HepG2 (cell line): ENCODE results near the gene FBXO2.

Source experiments
- EZH2 ChIP-seq: conservative IDR thresholded peaks from 2 replicates; pipeline ENCODE4 v1.6.1; 2012; ENCODE audit warnings: mild to moderate bottlenecking, low read depth, low read length, moderate library complexity
- FOXK2 ChIP-seq: fragments of 450-650 bp; IDR thresholded peaks from 2 replicates; pipeline ENCODE4 v1.6.1; 2016
- JUND ChIP-seq: sonication (generic); formaldehyde crosslinking; IDR thresholded peaks from 2 replicates; pipeline ENCODE4 v1.8.0; 2022; ENCODE audit warnings: mild to moderate bottlenecking, missing genetic modification reagents
- TCF7L2 ChIP-seq: IDR thresholded peaks from 2 replicates; pipeline ENCODE4 v1.6.1; 2011; ENCODE audit warnings: mild to moderate bottlenecking, low read depth, low read length, moderate library complexity
- ZNF274 ChIP-seq: sonication (generic); formaldehyde crosslinking; IDR thresholded peaks from 2 replicates; pipeline ENCODE4 v1.5.1; 2020; ENCODE audit warnings: mild to moderate bottlenecking, missing genetic modification reagents
- ZNF543 ChIP-seq: sonication (generic); formaldehyde crosslinking; IDR thresholded peaks from 2 replicates; pipeline ENCODE4 v1.4.0; 2020; ENCODE audit warnings: mild to moderate bottlenecking, missing genetic modification reagents

- TF ChIP-seq FOXK2, result no peak
- TF ChIP-seq EZH2, result no peak
- no peak for TF ChIP-seq ZNF274
- no peak for TF ChIP-seq ZNF543
- no peak for TF ChIP-seq TCF7L2
- no peak for TF ChIP-seq JUND (CRISPR knock-in tag)
Observed at GRCh38 chr1:11661103-11661502, 6.9 kb upstream of the FBXO2 start.
